Measurements from ENCODE around the gene NPAS2. TPM values are rescaled to one million over a fixed set of nuclear protein-coding genes. Genes with fewer than 3 reads are reported as not detected.

The NPAS2 gene
- total RNA-seq, 2 donors from 2014 or later: 39.2 to 49.4 TPM

DNA sequence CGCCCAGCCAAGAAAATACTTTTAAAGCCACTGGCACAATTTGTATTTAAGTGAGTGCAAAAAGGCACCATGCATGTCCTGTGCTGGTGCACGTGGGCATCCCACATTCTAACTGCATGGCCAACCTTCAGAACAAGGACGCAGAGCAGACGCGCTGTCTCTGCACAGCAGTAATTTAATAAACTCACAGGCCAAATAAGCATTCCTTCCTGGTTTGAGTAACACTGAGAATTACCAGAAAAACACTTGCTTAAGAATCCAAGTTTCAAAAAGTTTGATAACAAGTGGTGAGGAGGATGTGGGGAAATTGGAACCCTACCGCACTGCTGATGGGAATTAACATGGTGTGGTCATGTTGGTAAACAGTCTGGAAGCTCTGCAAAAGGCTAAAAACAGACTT is 220.8 kb downstream of the NPAS2 start:
- TF ChIP-seq, protein P1, sequence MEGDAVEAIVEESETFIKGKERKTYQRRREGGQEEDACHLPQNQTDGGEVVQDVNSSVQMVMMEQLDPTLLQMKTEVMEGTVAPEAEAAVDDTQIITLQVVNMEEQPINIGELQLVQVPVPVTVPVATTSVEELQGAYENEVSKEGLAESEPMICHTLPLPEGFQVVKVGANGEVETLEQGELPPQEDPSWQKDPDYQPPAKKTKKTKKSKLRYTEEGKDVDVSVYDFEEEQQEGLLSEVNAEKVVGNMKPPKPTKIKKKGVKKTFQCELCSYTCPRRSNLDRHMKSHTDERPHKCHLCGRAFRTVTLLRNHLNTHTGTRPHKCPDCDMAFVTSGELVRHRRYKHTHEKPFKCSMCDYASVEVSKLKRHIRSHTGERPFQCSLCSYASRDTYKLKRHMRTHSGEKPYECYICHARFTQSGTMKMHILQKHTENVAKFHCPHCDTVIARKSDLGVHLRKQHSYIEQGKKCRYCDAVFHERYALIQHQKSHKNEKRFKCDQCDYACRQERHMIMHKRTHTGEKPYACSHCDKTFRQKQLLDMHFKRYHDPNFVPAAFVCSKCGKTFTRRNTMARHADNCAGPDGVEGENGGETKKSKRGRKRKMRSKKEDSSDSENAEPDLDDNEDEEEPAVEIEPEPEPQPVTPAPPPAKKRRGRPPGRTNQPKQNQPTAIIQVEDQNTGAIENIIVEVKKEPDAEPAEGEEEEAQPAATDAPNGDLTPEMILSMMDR (IDR thresholded peaks at IDR 0.05): no peak
- H3K4me1 ChIP-seq: no peaks in the 10 kb centered on the region
- DNase-seq (ENCODE audit: low spot score): no peak

DNA sequence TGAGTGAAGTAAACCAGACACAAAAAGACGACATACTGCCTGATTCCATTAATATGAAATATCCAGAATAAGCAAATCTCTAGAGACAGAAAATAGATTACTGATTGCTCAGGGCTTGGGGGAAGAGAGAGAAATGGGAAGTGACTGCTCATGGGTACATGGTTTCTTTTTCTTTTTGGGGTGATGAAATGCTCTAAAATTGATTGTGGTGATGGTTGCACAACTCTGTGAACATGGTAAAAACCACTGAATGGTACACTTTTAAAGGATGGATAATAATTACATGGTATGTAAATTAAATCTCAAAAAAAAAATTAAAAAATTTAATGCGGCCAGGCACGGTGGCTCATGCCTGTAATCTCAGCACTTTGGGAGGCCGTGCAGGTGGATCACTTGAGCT is 221.5 kb downstream of the NPAS2 start:
- Histone ChIP-seq H3K4me3 (no peak overlapping the region), H3K27ac (no peak overlapping the region), H3K27me3 (no peaks in the 10 kb centered on the region), H3K4me1 (no peaks in the 10 kb centered on the region), H3K36me3 (peaks cover 38% of the 10 kb centered on the region), H3K9me3 (no peaks in the 10 kb centered on the region)
- no peak for DNase-seq (ENCODE audit: low spot score)
- TF ChIP-seq, protein P1 (IDR thresholded peaks at IDR 0.05): no peak

More for the DNA sequence above, 220.8 kb downstream of the NPAS2 start:
- Histone ChIP-seq H3K4me3 (no peak overlapping the region), H3K27ac (no peak overlapping the region), H3K9me3 (no peaks in the 10 kb centered on the region), H3K36me3 (peaks cover 45% of the 10 kb centered on the region), H3K27me3 (no peaks in the 10 kb centered on the region)

DNA sequence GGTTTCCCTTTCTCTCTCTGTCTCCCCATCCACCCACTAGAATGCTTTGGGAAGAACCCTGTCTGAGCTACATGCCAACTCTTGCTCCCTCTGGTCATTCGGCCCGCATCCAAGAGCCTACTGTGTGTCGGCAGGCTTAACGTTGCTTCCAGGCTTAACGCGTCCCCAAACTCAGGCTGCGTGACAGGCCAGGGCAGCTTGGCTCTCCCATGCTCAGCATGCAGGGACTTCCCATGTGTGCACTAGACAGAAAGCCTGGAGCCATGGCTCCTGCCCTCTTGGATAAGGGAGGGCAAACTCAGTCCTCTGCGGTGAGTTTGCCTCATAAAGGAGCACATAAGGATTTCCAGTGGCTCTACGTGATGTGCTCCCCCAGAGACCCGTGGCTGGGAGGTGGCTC is 225.4 kb downstream of the NPAS2 start:
- no peak overlapping the region for H3K27ac ChIP-seq
- no peaks in the 10 kb centered on the region for H3K27me3 ChIP-seq
- H3K36me3 ChIP-seq: peaks cover 25% of the 10 kb centered on the region
- H3K9me3 ChIP-seq: no peaks in the 10 kb centered on the region
- H3K4me1 ChIP-seq: peaks cover 0 to 14% of the 10 kb centered on the region in 2 donors
- DNase-seq (ENCODE audit: low spot score): no peak
- TF ChIP-seq, protein P1 (IDR thresholded peaks at IDR 0.05): no peak
- H3K4me3 ChIP-seq: no peak overlapping the region

Other genes starting within 250 kb of the NPAS2 start
- gene RPL31, start 182.2 kb downstream of the NPAS2 start, total RNA-seq: 100 to 1,000 TPM; 437 to 813 TPM

Data from right atrium auricular region (tissue), 2 donors.